HEK293 (cell line): ENCODE measurements around the gene FRMD4A.

Experiments
- CTCF ChIA-PET: fragments of 350-600 bp; formaldehyde crosslinking; extraction: SDS; loops from one replicate; lab custom pipeline; 2021; ENCODE audit warnings: antibody characterized with exemption; lab: Yijun Ruan, JAX
- POLR2A ChIA-PET: fragments of 300-600 bp; formaldehyde crosslinking; extraction: SDS; loops from one replicate; lab custom pipeline; 2020; ENCODE audit warnings: antibody characterized with exemption, inconsistent platforms; lab: Yijun Ruan, JAX
- H3K27ac ChIP-seq: fragments of 200-500 bp; sonication (Bioruptor generic); 2 replicates; pipeline ENCODE4 v1.5.1; 2014; ENCODE audit warnings: low read depth, low read length, control low read depth, inconsistent platforms; ENCODE audit errors: extremely low read depth
- H3K36me3 ChIP-seq, 2 experiments: fragments of 200-500 bp in 1 of 2; sonication (Bioruptor generic) in 1 of 2; 1 replicate in 1 of 2; 2 replicates in 1 of 2; pipeline ENCODE4 v1.5.1; 2014 to 2017; ENCODE audit warnings: inconsistent platforms in 2 of 2, low read length in 2 of 2; ENCODE audit not compliant: control insufficient read depth in 2 of 2, insufficient read depth in 1 of 2
- H3K4me1 ChIP-seq: fragments of 200-500 bp; sonication (Bioruptor generic); 2 replicates; pipeline ENCODE4 v1.5.1; 2014; ENCODE audit warnings: mild to moderate bottlenecking, low read length, inconsistent platforms; ENCODE audit not compliant: control insufficient read depth, insufficient read depth
- H3K4me3 ChIP-seq: 2 replicates; pipeline ENCODE4 v1.5.1; 2011; ENCODE audit warnings: low read depth, mild to moderate bottlenecking, control low read depth, low read length, moderate library complexity
- H3K9me3 ChIP-seq: fragments of 200-500 bp; sonication (Bioruptor generic); 2 replicates; pipeline ENCODE4 v1.5.1; 2014; ENCODE audit warnings: low read depth, low read length, inconsistent platforms; ENCODE audit not compliant: control insufficient read depth, insufficient read depth
- HOXA7 ChIP-seq: sonication (generic); formaldehyde crosslinking; IDR thresholded peaks from 2 replicates; pipeline ENCODE4 v1.8.1; 2022; ENCODE audit warnings: missing genetic modification reagents, borderline replicate concordance
- KLF16 ChIP-seq: fragments of 450-650 bp; formaldehyde crosslinking; IDR thresholded peaks from 2 replicates; pipeline ENCODE4 v1.5.1; 2017; ENCODE audit warnings: missing biosample characterization, missing genetic modification characterization
- PRDM2 ChIP-seq: fragments of 450-650 bp; formaldehyde crosslinking; IDR thresholded peaks from 2 replicates; pipeline ENCODE4 v1.5.1; 2016; ENCODE audit warnings: missing biosample characterization, missing genetic modification characterization, borderline replicate concordance
- TSHZ1 ChIP-seq: fragments of 450-650 bp; formaldehyde crosslinking; IDR thresholded peaks from 2 replicates; pipeline ENCODE4 v1.5.1; 2016; ENCODE audit warnings: missing biosample characterization, missing genetic modification characterization, borderline replicate concordance
- ZNF19 ChIP-seq: fragments of 450-650 bp; formaldehyde crosslinking; IDR thresholded peaks from 2 replicates; pipeline ENCODE4; 2016; ENCODE audit warnings: missing biosample characterization, missing genetic modification characterization, low read depth
- ZNF239 ChIP-seq: fragments of 450-650 bp; formaldehyde crosslinking; IDR thresholded peaks from 2 replicates; pipeline ENCODE4 v1.5.1; 2016; ENCODE audit warnings: missing biosample characterization, missing genetic modification characterization
- ZNF24 ChIP-seq: fragments of 450-650 bp; formaldehyde crosslinking; IDR thresholded peaks from 2 replicates; pipeline ENCODE4 v1.5.1; 2016; ENCODE audit warnings: missing biosample characterization, missing genetic modification characterization
- ZNF266 ChIP-seq: fragments of 450-650 bp; formaldehyde crosslinking; IDR thresholded peaks from 2 replicates; pipeline ENCODE4 v1.5.1; 2016; ENCODE audit warnings: missing biosample characterization, missing genetic modification characterization, low read depth
- ZNF280D ChIP-seq: fragments of 450-650 bp; formaldehyde crosslinking; IDR thresholded peaks from 2 replicates; pipeline ENCODE4 v1.5.1; 2016; ENCODE audit warnings: missing biosample characterization, missing genetic modification characterization
- ZNF513 ChIP-seq: fragments of 450-650 bp; IDR thresholded peaks from 2 replicates; pipeline ENCODE4 v1.5.1; 2018; ENCODE audit warnings: missing biosample characterization, missing genetic modification characterization
- ZNF549 ChIP-seq: fragments of 450-650 bp; IDR thresholded peaks from 2 replicates; pipeline ENCODE4 v1.5.1; 2018; ENCODE audit warnings: missing biosample characterization, missing genetic modification characterization, mild to moderate bottlenecking, inconsistent platforms, moderate library complexity
- ZNF560 ChIP-seq: fragments of 450-650 bp; formaldehyde crosslinking; IDR thresholded peaks from 2 replicates; pipeline ENCODE4 v1.5.1; 2017; ENCODE audit warnings: missing biosample characterization, missing genetic modification characterization, borderline replicate concordance
- ZNF596 ChIP-seq: fragments of 450-650 bp; IDR thresholded peaks from 2 replicates; pipeline ENCODE4 v1.5.0; 2018; ENCODE audit warnings: missing biosample characterization, mild to moderate bottlenecking, missing genetic modification characterization, moderate library complexity
- ZNF626 ChIP-seq: fragments of 450-650 bp; sonication (Bioruptor Pico); formaldehyde crosslinking; IDR thresholded peaks from 2 replicates; pipeline ENCODE4 v1.5.1; 2018; ENCODE audit warnings: missing biosample characterization, missing genetic modification characterization, inconsistent platforms
- ZNF658 ChIP-seq: fragments of 450-650 bp; formaldehyde crosslinking; IDR thresholded peaks from 2 replicates; pipeline ENCODE4; 2016; ENCODE audit warnings: missing biosample characterization, missing genetic modification characterization
- ZNF664 ChIP-seq: fragments of 450-650 bp; formaldehyde crosslinking; IDR thresholded peaks from 2 replicates; pipeline ENCODE4 v1.5.1; 2016; ENCODE audit warnings: missing biosample characterization, missing genetic modification characterization
- ZNF701 ChIP-seq: fragments of 450-650 bp; formaldehyde crosslinking; IDR thresholded peaks from 2 replicates; pipeline ENCODE4 v1.5.1; 2016; ENCODE audit warnings: missing biosample characterization, missing genetic modification characterization
- ZNF843 ChIP-seq: fragments of 450-650 bp; formaldehyde crosslinking; IDR thresholded peaks from 2 replicates; pipeline ENCODE4 v1.5.1; 2016; ENCODE audit warnings: missing biosample characterization, missing genetic modification characterization

The FRMD4A gene

GRCh38 chr10:13813550-13813949, 517.2 kb downstream of the FRMD4A start:
- Histone ChIP-seq H3K4me1 (no peaks in the 10 kb centered on the region), H3K4me3 (no peak overlapping the region), H3K36me3 (no peaks in the 10 kb centered on the region), H3K27ac (no peak overlapping the region), H3K9me3 (no peaks in the 10 kb centered on the region)
- ChIA-PET POLR2A (interaction anchor here (0.6 kb wide), 1 partner anchor 32 kb away, joined by 3 read pairs; no protein-coding TSS in a partner anchor), CTCF (no interaction called here)
- TF ChIP-seq ZNF596 (tag by site-specific recombination) = no peak
- no peak for TF ChIP-seq ZNF19 (tag by site-specific recombination)
- TF ChIP-seq PRDM2 = no peak
- no peak for TF ChIP-seq ZNF560 (tag by site-specific recombination)
- TF ChIP-seq HOXA7 (CRISPR knock-in tag) = no peak
- TF ChIP-seq ZNF658 (tag by site-specific recombination) = no peak
- no peak for TF ChIP-seq ZNF626
- no peak for TF ChIP-seq ZNF549 (tag by site-specific recombination)
- TF ChIP-seq ZNF843 (tag by site-specific recombination) = no peak
- TF ChIP-seq ZNF280D = no peak
- TF ChIP-seq ZNF24 = no peak
- TF ChIP-seq ZNF701 (tag by site-specific recombination) = no peak
- no peak for TF ChIP-seq ZNF239 (tag by site-specific recombination)
- TF ChIP-seq ZNF266 (tag by site-specific recombination) = no peak
- TF ChIP-seq ZNF664 = no peak
- TF ChIP-seq TSHZ1 (tag by site-specific recombination) = no peak
- no peak for TF ChIP-seq ZNF513
- TF ChIP-seq KLF16 = no peak
